Panc1 (cell line): Measurements from ENCODE around the gene SNTB2. TPM values are rescaled to one million over a fixed set of nuclear protein-coding genes. Genes with fewer than 3 reads are reported as not detected.

Experiments used
- ATAC-seq: fragments of 200-7000 bp; cut with Tn5 transposase; 2 replicates; pipeline ENCODE4 v1.9.1; 2020; ENCODE audit warnings: mild to moderate bottlenecking, moderate library complexity
- BruUV-seq: library from RNA; stranded (reverse); fragments of 400-500 nt; replicated peaks from 2 replicates; lab custom pipeline; 2021; lab: Mats Ljungman, UMichigan
- CTCF ChIA-PET: fragments of 300-600 bp; sonication (Branson Sonifier 250); formaldehyde crosslinking; loops from one replicate; lab custom pipeline; 2022; ENCODE audit warnings: antibody characterized with exemption; lab: Charles Lee
- POLR2A ChIA-PET: fragments of 300-600 bp; sonication (Branson Sonifier 250); formaldehyde crosslinking; loops from one replicate; lab custom pipeline; 2022; ENCODE audit warnings: antibody characterized with exemption; lab: Charles Lee
- DNase-seq: peaks from one replicate; pipeline ENCODE4 v3.0.0-alpha.2; 2010; ENCODE audit warnings: low read depth, low spot score
- H3K27ac ChIP-seq: 2 replicates; pipeline ENCODE4 v1.5.1; 2011; ENCODE audit warnings: mild to moderate bottlenecking, low read length, inconsistent platforms
- H3K27me3 ChIP-seq: fragments of 200-500 bp; sonication (Bioruptor generic); 2 replicates; pipeline ENCODE4 v1.6.0; 2014; ENCODE audit warnings: low read length, inconsistent platforms; ENCODE audit not compliant: control insufficient read depth, insufficient read depth
- H3K36me3 ChIP-seq: fragments of 200-500 bp; sonication (Bioruptor generic); 2 replicates; pipeline ENCODE4 v1.5.1; 2014; ENCODE audit warnings: inconsistent platforms, mild to moderate bottlenecking, low read length, moderate library complexity; ENCODE audit not compliant: control insufficient read depth, insufficient read depth
- H3K4me1 ChIP-seq: 2 replicates; pipeline ENCODE4 v1.5.1; 2011; ENCODE audit warnings: inconsistent platforms, mild to moderate bottlenecking, low read length, moderate library complexity; ENCODE audit not compliant: control insufficient read depth, insufficient read depth
- H3K4me3 ChIP-seq, 2 experiments: 2 replicates each; pipeline ENCODE4 v1.5.1; 2011 to 2012; ENCODE audit warnings: low read depth in 2 of 2, low read length in 2 of 2, mild to moderate bottlenecking in 2 of 2, inconsistent platforms in 1 of 2, moderate library complexity in 1 of 2
- H3K9me3 ChIP-seq: fragments of 200-500 bp; sonication (Bioruptor generic); 2 replicates; pipeline ENCODE4 v1.5.1; 2014; ENCODE audit warnings: low read depth, mild to moderate bottlenecking, inconsistent platforms, low read length, moderate library complexity; ENCODE audit not compliant: control insufficient read depth, insufficient read depth
- POLR2AphosphoS5 ChIP-seq: IDR thresholded peaks from 2 replicates; pipeline ENCODE4 v1.6.1; 2012; ENCODE audit warnings: mild to moderate bottlenecking, low read depth, low read length, moderate library complexity
- SIN3A ChIP-seq: IDR thresholded peaks from 2 replicates; pipeline ENCODE4 v1.6.1; 2012; ENCODE audit warnings: low read depth, mild to moderate bottlenecking, low read length, moderate library complexity, borderline replicate concordance; ENCODE audit not compliant: insufficient read depth
- TCF7L2 ChIP-seq: IDR thresholded peaks from 2 replicates; pipeline ENCODE4 v1.6.1; 2011; ENCODE audit warnings: mild to moderate bottlenecking, low read depth, low read length, inconsistent platforms
- in situ Hi-C: cut with HindIII; loops from 2 replicates; pipeline ENCODE4 v1.10.0; 2016; ENCODE audit warnings: low sequenced_read_pairs, low pct_unique_long_range_greater_than_20kb
- intact Hi-C: fragments of 100-400 bp; cut with micrococcal nuclease; formaldehyde crosslinking; loops from one replicate; pipeline ENCODE4 v1.10.0; 2022; ENCODE audit not compliant: unreplicated experiment
- total RNA-seq: library from RNA; stranded (reverse); gene quantifications from one replicate; pipeline ENCODE4 v1.2.1, GENCODE V29; 2021; ENCODE audit not compliant: unreplicated experiment
- TF ChIP-seq, protein P1 (sequence below): fragments of 450-650 bp; IDR thresholded peaks from 2 replicates; pipeline ENCODE4 v1.5.1; 2017; ENCODE audit warnings: mild to moderate bottlenecking
- TF ChIP-seq, protein P2 (sequence below), 2 experiments: IDR thresholded peaks; 2 replicates each; pipeline ENCODE4 v1.6.1; 2011 to 2012; ENCODE audit warnings: low read depth in 2 of 2, control low read depth in 1 of 2, low read length in 1 of 2, mild to moderate bottlenecking in 1 of 2, moderate library complexity in 1 of 2; ENCODE audit not compliant: insufficient read depth in 1 of 2

The SNTB2 gene
- total RNA-seq, 1 experiment from 2014 or later, result 40.8 TPM

DNA sequence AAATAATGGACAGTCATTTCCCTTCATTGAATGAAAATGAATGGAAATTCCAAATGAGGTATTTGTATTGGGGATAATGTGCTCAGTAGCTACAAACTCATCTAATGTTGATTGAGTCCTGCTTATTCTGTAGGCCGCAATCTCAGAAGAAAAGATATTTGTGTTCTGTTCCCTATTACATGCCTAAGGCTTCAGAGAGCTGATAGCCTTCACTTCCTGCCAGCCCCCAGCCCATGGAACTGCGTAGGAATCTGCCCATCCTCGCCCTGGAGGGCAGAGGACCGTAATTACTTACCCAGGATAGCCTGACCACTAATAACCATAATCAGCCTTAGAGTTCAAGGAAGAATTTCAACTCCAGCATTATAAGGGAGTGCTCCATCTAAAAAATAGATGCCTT lies 17.9 kb upstream of the SNTB2 start:
- TF ChIP-seq, protein P1, sequence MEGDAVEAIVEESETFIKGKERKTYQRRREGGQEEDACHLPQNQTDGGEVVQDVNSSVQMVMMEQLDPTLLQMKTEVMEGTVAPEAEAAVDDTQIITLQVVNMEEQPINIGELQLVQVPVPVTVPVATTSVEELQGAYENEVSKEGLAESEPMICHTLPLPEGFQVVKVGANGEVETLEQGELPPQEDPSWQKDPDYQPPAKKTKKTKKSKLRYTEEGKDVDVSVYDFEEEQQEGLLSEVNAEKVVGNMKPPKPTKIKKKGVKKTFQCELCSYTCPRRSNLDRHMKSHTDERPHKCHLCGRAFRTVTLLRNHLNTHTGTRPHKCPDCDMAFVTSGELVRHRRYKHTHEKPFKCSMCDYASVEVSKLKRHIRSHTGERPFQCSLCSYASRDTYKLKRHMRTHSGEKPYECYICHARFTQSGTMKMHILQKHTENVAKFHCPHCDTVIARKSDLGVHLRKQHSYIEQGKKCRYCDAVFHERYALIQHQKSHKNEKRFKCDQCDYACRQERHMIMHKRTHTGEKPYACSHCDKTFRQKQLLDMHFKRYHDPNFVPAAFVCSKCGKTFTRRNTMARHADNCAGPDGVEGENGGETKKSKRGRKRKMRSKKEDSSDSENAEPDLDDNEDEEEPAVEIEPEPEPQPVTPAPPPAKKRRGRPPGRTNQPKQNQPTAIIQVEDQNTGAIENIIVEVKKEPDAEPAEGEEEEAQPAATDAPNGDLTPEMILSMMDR, result no peak
- TF ChIP-seq, protein P2, sequence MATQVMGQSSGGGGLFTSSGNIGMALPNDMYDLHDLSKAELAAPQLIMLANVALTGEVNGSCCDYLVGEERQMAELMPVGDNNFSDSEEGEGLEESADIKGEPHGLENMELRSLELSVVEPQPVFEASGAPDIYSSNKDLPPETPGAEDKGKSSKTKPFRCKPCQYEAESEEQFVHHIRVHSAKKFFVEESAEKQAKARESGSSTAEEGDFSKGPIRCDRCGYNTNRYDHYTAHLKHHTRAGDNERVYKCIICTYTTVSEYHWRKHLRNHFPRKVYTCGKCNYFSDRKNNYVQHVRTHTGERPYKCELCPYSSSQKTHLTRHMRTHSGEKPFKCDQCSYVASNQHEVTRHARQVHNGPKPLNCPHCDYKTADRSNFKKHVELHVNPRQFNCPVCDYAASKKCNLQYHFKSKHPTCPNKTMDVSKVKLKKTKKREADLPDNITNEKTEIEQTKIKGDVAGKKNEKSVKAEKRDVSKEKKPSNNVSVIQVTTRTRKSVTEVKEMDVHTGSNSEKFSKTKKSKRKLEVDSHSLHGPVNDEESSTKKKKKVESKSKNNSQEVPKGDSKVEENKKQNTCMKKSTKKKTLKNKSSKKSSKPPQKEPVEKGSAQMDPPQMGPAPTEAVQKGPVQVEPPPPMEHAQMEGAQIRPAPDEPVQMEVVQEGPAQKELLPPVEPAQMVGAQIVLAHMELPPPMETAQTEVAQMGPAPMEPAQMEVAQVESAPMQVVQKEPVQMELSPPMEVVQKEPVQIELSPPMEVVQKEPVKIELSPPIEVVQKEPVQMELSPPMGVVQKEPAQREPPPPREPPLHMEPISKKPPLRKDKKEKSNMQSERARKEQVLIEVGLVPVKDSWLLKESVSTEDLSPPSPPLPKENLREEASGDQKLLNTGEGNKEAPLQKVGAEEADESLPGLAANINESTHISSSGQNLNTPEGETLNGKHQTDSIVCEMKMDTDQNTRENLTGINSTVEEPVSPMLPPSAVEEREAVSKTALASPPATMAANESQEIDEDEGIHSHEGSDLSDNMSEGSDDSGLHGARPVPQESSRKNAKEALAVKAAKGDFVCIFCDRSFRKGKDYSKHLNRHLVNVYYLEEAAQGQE (IDR thresholded peaks at IDR 0.05; ENCODE audit: insufficient read depth in 1 of 2, low read depth in 2 of 2, low read length in 1 of 2), result no peak
- TF ChIP-seq SIN3A (no peak), TCF7L2 (no peak), POLR2AphosphoS5 (no peak)
- Histone ChIP-seq H3K9me3 (no peaks in the 10 kb centered on the region), H3K27ac (no peak overlapping the region), H3K4me3 (no peak overlapping the region), H3K27me3 (no peaks in the 10 kb centered on the region), H3K4me1 (peaks cover 8% of the 10 kb centered on the region; the same call in 1 of the 2 replicates), H3K36me3 (no peaks in the 10 kb centered on the region; the same call in none of the 2 replicates)
- ChIA-PET POLR2A (interaction anchor here (0.7 kb wide), 1 partner anchor 22 kb away, joined by 14 read pairs; no protein-coding TSS in a partner anchor), CTCF (interaction anchor here (0.5 to 0.7 kb wide), 2 partner anchors 8 to 266 kb away, joined by 4 to 11 read pairs; no protein-coding TSS in a partner anchor)
- intact Hi-C loops, result no loop called here
- DNase-seq, result no peak
- BruUV-seq, result no TSS peak
- no peak for ATAC-seq
- in situ Hi-C loops, result no loop called here

DNA sequence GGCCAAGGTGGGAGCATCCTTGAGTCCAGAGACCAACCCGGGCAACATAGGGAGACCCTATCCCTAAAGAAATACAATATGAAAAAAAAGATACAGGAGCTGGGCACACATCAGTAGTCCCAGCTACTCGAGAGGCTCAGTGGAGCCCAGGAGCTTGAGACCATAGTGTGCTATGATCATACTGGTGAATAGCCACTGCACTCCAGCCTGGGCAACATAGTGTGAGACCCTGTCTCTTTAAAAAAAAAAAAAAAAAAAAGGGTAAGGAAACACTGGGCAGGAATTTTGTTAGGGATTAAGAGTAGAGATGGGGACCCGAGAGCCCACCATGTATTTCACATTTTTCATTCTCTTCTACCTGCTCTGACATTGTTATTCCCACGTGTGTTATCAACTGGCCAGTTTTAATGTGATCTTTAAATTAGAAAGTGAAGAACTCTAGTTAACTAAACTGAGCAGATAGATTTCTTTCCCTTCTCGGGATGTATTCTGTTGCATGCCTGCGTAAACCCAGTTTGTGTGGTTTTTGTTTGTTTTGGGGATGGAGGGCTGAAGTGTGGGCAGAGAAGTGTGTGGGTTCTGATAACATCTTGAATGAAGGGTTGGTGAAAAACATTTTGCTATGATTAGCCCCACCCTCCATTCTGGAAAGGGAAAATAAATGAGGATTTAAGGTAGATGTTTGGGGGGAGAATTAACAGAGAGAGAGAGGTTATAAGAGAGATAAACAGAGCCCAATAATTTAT lies 17.2 kb upstream of the SNTB2 start:
- in situ Hi-C loops (no loop called here), intact Hi-C loops (no loop called here)
- TF ChIP-seq, protein P1, result no peak
- no peak for TF ChIP-seq SIN3A
- DNase-seq (no peak), ATAC-seq (no peak)
- ChIA-PET POLR2A (interaction anchor here (0.7 kb wide), 1 partner anchor 22 kb away, joined by 14 read pairs; no protein-coding TSS in a partner anchor), CTCF (interaction anchor here (0.5 kb wide), 1 partner anchor 267 kb away, joined by 11 read pairs; no protein-coding TSS in a partner anchor)
- Histone ChIP-seq H3K27me3 (no peaks in the 10 kb centered on the region), H3K36me3 (no peaks in the 10 kb centered on the region; the same call in none of the 2 replicates), H3K9me3 (no peaks in the 10 kb centered on the region), H3K27ac (no peak overlapping the region), H3K4me3 (no peak overlapping the region), H3K4me1 (peaks cover 8% of the 10 kb centered on the region; the same call in 1 of the 2 replicates)
- no TSS peak for BruUV-seq
